Stomach (tissue), 9 donors: ENCODE data around the gene TOR4A. TPM values are rescaled to one million over a fixed set of nuclear protein-coding genes. Genes with fewer than 3 reads are reported as not detected.

Experiments
- DNase-seq, 2 donors: peaks; one replicate each; pipeline versions ENCODE4 v3.0.0 to v3.0.0-alpha.2; 2013 to 2019
- H3K27ac ChIP-seq, 5 donors: fragments of 200-600 bp in 4 of 5; sonication (generic) in 4 of 5; one replicate each; pipeline ENCODE4 v1.5.1; 2013 to 2019; ENCODE audit warnings: mild to moderate bottlenecking in 1 of 5, moderate library complexity in 1 of 5
- H3K27me3 ChIP-seq, 3 donors: fragments of 200-600 bp; sonication (generic); one replicate each; pipeline ENCODE4 v1.5.1; 2017 to 2019; ENCODE audit warnings: mixed run types in 1 of 3
- H3K36me3 ChIP-seq, 4 donors: fragments of 200-600 bp; sonication (generic); 1 replicate in 3 of 4; 2 replicates in 1 of 4; pipeline ENCODE4 v1.5.1; 2016 to 2019
- H3K4me1 ChIP-seq, 4 donors: fragments of 200-600 bp; sonication (generic); one replicate each; pipeline ENCODE4 v1.5.1; 2016 to 2019
- H3K4me3 ChIP-seq, 4 donors: fragments of 200-600 bp; sonication (generic) in 3 of 4; one replicate each; pipeline ENCODE4 v1.5.1; 2016 to 2019; ENCODE audit warnings: mild to moderate bottlenecking in 1 of 4
- H3K9me3 ChIP-seq, 4 donors: fragments of 200-600 bp; sonication (generic); one replicate each; pipeline ENCODE4 v1.5.1; 2016 to 2019
- EP300 ChIP-seq: sonication (generic); formaldehyde crosslinking; IDR thresholded peaks from one replicate; pipeline ENCODE4 v1.6.1; 2017; ENCODE audit warnings: antibody characterized with exemption
- POLR2A ChIP-seq, 4 donors: fragments of 450-650 bp; IDR thresholded peaks; one replicate each; pipeline ENCODE4 v1.6.1; 2016; ENCODE audit warnings: antibody characterized with exemption in 4 of 4, control low read depth in 2 of 4, mild to moderate bottlenecking in 1 of 4, moderate library complexity in 1 of 4
- POLR2AphosphoS5 ChIP-seq, 3 donors: sonication (generic); formaldehyde crosslinking; IDR thresholded peaks; one replicate each; pipeline ENCODE4 v1.6.1; 2016; ENCODE audit warnings: antibody characterized with exemption in 3 of 3
- WGBS, 5 donors: extraction: QIAGEN DNeasy Blood & Tissue Kit in 3 of 5; methylation state at CpG; one replicate each; pipeline versions ENCODE4 v1.1.5 to v1.1.7; 2013 to 2018; 5-methylcytosine and 5-hydroxymethylcytosine counted together
- intact Hi-C: fragments of 100-400 bp; cut with DNase I; formaldehyde crosslinking; loops from one replicate; pipeline ENCODE4 v1.15.1; 2023; ENCODE audit warnings: low total_unique reads
- polyA plus RNA-seq, 3 donors: library from polyadenylated mRNA; stranded (reverse); fragments of 200-250 nt; gene quantifications; one replicate each; pipeline ENCODE4 v1.2.3, GENCODE V29; 2013
- total RNA-seq, 5 donors: library from RNA; depleted of rRNA; stranded (reverse); fragments of >200 nt; gene quantifications; one replicate each; pipeline versions ENCODE4 v1.1.0 to v1.2.3, GENCODE V29; 2014 to 2016
- TF ChIP-seq, protein P1 (sequence below), 7 experiments: fragments of 450-650 bp in 4 of 7; fragments of 200-600 bp in 3 of 7; sonication (generic) in 3 of 7; IDR thresholded peaks; one replicate each; pipeline ENCODE4 v1.5.1; 2016 to 2019; ENCODE audit warnings: antibody characterized with exemption in 7 of 7, control low read depth in 2 of 7, mild to moderate bottlenecking in 1 of 7
- donor health status: healthy with polysubstance abuse.
- donor health status: Bipolar disorder and iron deficiency.
- donor health status: healthy.

Gene TOR4A
- total and polyA plus RNA-seq, 8 donors: 5.9 to 180 (median 10.2) TPM

DNA sequence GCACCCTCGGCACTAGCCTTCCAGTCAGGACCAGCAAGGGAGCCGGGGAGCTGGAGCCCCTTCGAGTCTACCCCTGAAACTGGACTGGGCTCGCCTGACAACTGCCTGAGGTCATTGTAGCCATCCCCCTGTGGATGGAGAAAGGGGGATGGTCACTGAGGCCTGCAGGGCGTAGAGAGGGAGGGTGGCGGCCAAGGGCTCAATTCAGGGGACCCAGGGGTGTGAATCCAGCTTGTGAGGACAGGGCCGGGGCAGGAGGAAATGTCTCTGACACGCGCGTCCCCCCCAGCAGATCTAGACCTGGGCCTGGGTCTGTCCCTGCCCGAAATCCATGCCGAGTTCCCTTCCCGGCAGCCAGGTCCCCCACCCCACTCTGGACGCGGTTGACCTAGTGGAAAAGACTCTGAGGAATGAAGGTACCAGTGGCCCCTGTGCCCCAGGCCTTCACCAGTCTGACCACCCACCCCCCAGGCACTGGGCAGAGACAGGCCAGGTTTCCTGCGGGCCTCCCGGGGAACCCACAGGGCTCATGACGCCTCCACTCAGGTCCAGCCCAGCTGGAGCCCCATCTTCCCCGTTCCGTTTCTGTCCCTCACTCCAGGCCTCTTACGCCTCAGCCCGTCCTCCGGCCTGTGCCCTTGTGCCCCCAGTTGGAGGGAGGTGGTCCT is 46.0 kb upstream of the TOR4A start:
- intact Hi-C loops: loop anchor here (10.0 kb wide), 1 partner anchor 47 kb away; the partner anchor contains the start of genes ANAPC2 and SSNA1
- WGBS, 5 donors: 77 to 90% (median 87%) methylated on average over 15 to 23 of the region's 23 CpGs
- Histone ChIP-seq H3K36me3 (no peaks in the 10 kb centered on the region), H3K9me3 (no peaks in the 10 kb centered on the region), H3K4me1 (peaks cover 19 to 46% (median 42%) of the 10 kb centered on the region in 4 donors), H3K4me3 (no peak overlapping the region), H3K27ac (no peak overlapping the region), H3K27me3 (peaks cover 18 to 94% (median 76%) of the 10 kb centered on the region in 3 donors)
- TF ChIP-seq, protein P1, sequence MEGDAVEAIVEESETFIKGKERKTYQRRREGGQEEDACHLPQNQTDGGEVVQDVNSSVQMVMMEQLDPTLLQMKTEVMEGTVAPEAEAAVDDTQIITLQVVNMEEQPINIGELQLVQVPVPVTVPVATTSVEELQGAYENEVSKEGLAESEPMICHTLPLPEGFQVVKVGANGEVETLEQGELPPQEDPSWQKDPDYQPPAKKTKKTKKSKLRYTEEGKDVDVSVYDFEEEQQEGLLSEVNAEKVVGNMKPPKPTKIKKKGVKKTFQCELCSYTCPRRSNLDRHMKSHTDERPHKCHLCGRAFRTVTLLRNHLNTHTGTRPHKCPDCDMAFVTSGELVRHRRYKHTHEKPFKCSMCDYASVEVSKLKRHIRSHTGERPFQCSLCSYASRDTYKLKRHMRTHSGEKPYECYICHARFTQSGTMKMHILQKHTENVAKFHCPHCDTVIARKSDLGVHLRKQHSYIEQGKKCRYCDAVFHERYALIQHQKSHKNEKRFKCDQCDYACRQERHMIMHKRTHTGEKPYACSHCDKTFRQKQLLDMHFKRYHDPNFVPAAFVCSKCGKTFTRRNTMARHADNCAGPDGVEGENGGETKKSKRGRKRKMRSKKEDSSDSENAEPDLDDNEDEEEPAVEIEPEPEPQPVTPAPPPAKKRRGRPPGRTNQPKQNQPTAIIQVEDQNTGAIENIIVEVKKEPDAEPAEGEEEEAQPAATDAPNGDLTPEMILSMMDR (IDR thresholded peaks at IDR 0.05): no peak
- TF ChIP-seq POLR2AphosphoS5 (IDR thresholded peaks at IDR 0.05): no peak
- DNase-seq: no peak

DNA sequence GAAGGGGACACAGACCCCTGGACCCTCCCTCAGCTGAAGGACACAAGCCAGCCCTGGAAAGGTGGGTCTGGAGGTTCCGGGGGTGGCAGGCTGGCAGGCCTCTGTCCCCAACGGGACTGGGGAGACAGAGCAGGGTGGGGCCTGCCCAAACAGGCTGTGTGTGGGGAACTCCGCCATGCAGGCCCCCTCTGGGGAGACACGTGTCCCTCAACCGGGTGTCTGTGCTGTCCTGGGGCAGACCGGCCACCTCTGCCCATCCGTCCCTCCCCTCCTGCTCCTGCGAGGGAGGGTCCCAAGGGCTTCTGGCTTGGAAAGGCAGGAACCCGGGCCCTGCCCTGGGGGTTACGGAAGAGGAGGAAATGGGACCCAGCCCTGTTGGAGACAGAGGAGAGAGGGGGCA is 45.4 kb upstream of the TOR4A start:
- H3K27me3 ChIP-seq: peaks cover 18 to 92% (median 76%) of the 10 kb centered on the region in 3 donors
- H3K9me3 ChIP-seq: no peaks in the 10 kb centered on the region
- H3K27ac ChIP-seq: no peak overlapping the region
- intact Hi-C loops: loop anchor here (10.0 kb wide), 1 partner anchor 47 kb away; the partner anchor contains the start of genes ANAPC2 and SSNA1
- H3K4me1 ChIP-seq: peaks cover 23 to 48% (median 42%) of the 10 kb centered on the region in 4 donors
- 71 to 79% (median 73%) methylated on average over 7 to 10 of the region's 10 CpGs for WGBS, 5 donors
- H3K36me3 ChIP-seq: no peaks in the 10 kb centered on the region
- no peak for DNase-seq
- H3K4me3 ChIP-seq: no peak overlapping the region
- no peak for TF ChIP-seq POLR2A (IDR thresholded peaks at IDR 0.05)
- TF ChIP-seq POLR2AphosphoS5 (IDR thresholded peaks at IDR 0.05): no peak
- no peak for TF ChIP-seq EP300
- TF ChIP-seq, protein P1 (IDR thresholded peaks at IDR 0.05): no peak

DNA sequence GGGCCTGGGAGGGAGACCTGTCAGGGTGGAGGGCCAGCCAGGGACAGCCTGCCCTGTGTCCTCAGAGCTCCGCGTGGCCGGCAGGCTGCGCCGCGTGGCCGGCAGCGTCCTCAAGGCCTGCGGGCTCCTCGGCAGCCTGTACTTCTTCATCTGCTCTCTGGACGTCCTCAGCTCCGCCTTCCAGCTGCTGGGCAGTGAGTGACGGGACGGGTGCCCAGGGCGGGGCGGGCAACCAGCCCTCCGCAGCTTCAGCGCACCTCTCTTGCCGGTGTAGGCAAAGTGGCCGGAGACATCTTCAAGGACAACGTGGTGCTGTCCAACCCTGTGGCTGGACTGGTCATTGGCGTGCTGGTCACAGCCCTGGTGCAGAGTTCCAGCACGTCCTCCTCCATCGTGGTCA is 45.0 kb upstream of the TOR4A start:
- H3K27me3 ChIP-seq: peaks cover 18 to 88% (median 76%) of the 10 kb centered on the region in 3 donors
- H3K9me3 ChIP-seq: no peaks in the 10 kb centered on the region
- TF ChIP-seq, protein P1 (IDR thresholded peaks at IDR 0.05): no peak
- no peak for TF ChIP-seq POLR2A (IDR thresholded peaks at IDR 0.05)
- intact Hi-C loops: loop anchor here (10.0 kb wide), 1 partner anchor 48 kb away; the partner anchor contains the start of genes ANAPC2 and SSNA1
- no peak for DNase-seq
- no peak overlapping the region for H3K27ac ChIP-seq
- no peak overlapping the region for H3K4me3 ChIP-seq
- H3K36me3 ChIP-seq: no peaks in the 10 kb centered on the region
- 37 to 66% (median 48%) methylated on average over 14 to 24 of the region's 24 CpGs for WGBS, 5 donors
- peaks cover 23 to 48% (median 42%) of the 10 kb centered on the region in 4 donors for H3K4me1 ChIP-seq

DNA sequence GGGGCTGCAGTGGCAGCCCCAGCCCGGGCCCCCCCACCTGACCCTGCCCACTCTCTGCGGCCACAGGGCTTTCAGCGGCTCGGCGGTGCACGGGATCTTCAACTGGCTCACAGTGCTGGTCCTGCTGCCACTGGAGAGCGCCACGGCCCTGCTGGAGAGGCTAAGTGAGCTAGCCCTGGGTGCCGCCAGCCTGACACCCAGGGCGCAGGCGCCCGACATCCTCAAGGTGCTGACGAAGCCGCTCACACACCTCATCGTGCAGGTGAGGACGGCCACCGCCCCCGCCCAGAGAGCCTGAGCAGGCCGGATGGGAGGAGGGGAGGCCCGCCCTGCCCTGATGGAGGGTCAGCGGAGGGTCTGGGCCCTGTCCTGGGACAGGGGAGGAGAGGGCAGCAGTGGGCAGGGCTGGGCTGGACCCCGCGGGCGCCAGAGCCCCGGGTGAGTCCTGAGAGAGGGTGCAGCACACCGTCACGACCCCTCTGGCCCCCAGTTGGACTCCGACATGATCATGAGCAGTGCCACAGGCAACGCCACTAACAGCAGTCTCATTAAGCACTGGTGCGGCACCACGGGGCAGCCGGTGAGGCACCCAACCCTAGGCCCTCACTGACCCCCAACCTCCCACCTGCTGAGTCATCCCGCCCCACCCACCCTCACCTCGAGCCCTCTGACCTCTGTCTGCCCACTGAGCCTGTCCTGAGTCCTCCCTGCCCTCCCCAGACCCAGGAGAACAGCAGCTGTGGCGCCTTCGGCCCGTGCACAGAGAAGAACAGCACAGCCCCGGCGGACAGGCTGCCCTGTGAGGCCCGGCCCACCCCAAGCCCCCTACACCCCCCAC is 44.2 kb upstream of the TOR4A start:
- 58 to 70% (median 66%) methylated on average over 8 to 40 of the region's 40 CpGs for WGBS, 5 donors
- peaks cover 18 to 79% (median 72%) of the 10 kb centered on the region in 3 donors for H3K27me3 ChIP-seq
- intact Hi-C loops: loop anchor here (10.0 kb wide), 1 partner anchor 49 kb away; the partner anchor contains the start of genes ANAPC2 and SSNA1
- TF ChIP-seq EP300: no peak
- TF ChIP-seq POLR2AphosphoS5 (IDR thresholded peaks at IDR 0.05): no peak
- TF ChIP-seq, protein P1 (IDR thresholded peaks at IDR 0.05): no peak
- TF ChIP-seq POLR2A (IDR thresholded peaks at IDR 0.05): no peak
- DNase-seq: no peak
- no peak overlapping the region for H3K27ac ChIP-seq
- no peaks in the 10 kb centered on the region for H3K9me3 ChIP-seq
- no peak overlapping the region for H3K4me3 ChIP-seq
- H3K36me3 ChIP-seq: no peaks in the 10 kb centered on the region
- peaks cover 20 to 46% (median 42%) of the 10 kb centered on the region in 4 donors for H3K4me1 ChIP-seq
